ENCODE results near the gene DLGAP1. TPM values are rescaled to one million over a fixed set of nuclear protein-coding genes. Genes with fewer than 3 reads are reported as not detected.
A peak's percentile ranks its signal among the peaks of the same experiment; 100 is the strongest.

DLGAP1 gene
- total and polyA plus RNA-seq, 2 of the 4 experiments (the other 2 are of a cell fraction) = under 0.01 to 0.09 TPM

- H2BK20ac ChIP-seq (ENCODE audit: low read depth, low read length) = peak overlapping the region; percentile 6; the same call in 1 of the 2 replicates
- H2AFZ ChIP-seq (replicated peaks; ENCODE audit: low read length, poor library complexity) = no peak overlapping the region
- H4K8ac ChIP-seq (ENCODE audit: low read depth in 2 of 2, low read length in 2 of 2) = no peak overlapping the region
- H2AK5ac ChIP-seq (ENCODE audit: low read depth, low read length) = peak overlapping the region; percentile 32
- peaks cover 19% of the 10 kb centered on the region for H3K4me1 ChIP-seq (ENCODE audit: control insufficient read depth, insufficient read depth, low read length)
- no peak overlapping the region for H2BK5ac ChIP-seq (ENCODE audit: low read depth, low read length, poor library complexity, severe bottlenecking)
- DNase-seq = no peak
- no peak overlapping the region for H3K18ac ChIP-seq (ENCODE audit: low read depth, low read length)
- no peaks in the 10 kb centered on the region for H3K36me3 ChIP-seq (ENCODE audit: control insufficient read depth, insufficient read depth, low read length)
- intact Hi-C loops (cut with micrococcal nuclease) (no loop called here), in situ Hi-C loops (cut with MboI; ENCODE audit: low sequenced_read_pairs) (no loop called here), dilution Hi-C loops (cut with HindIII; ENCODE audit: low sequenced_read_pairs, unreplicated experiment) (no loop called here)
- no TSS peak for BruUV-seq (replicated peaks)
- H3K27me3 ChIP-seq (ENCODE audit: control insufficient read depth, insufficient read depth, low read length) = no peaks in the 10 kb centered on the region
- WGBS, 2 experiments (ENCODE audit: extremely low coverage in 2 of 2, insufficient read length in 1 of 2) = no CpG with 5 or more reads among the region's 4 CpGs
- no peak overlapping the region for H4K91ac ChIP-seq (ENCODE audit: insufficient read depth, low read depth, low read length)
- ChIA-PET CTCF (no interaction called here), POLR2A (ENCODE audit: unreplicated experiment) (no interaction called here)
- no peak for ATAC-seq (ENCODE audit: low read depth)
- H3K9me3 ChIP-seq (ENCODE audit: control insufficient read depth, insufficient read depth, low read length) = no peaks in the 10 kb centered on the region
- no peak overlapping the region for H3K9ac ChIP-seq (ENCODE audit: low read depth, low read length)
- H3K9me1 ChIP-seq (ENCODE audit: insufficient read depth, low read length) = peaks cover 9% of the 10 kb centered on the region; the same call in 1 of the 2 replicates
- TF ChIP-seq MAZ (IDR thresholded peaks at IDR 0.05; ENCODE audit: borderline replicate concordance, low read depth, low read length) (no peak), USF2 (IDR thresholded peaks at IDR 0.05; ENCODE audit: low read depth, low read length) (no peak), CHD1 (IDR thresholded peaks at IDR 0.05; ENCODE audit: low read depth, low read length) (no peak)
- TF ChIP-seq, protein P1, sequence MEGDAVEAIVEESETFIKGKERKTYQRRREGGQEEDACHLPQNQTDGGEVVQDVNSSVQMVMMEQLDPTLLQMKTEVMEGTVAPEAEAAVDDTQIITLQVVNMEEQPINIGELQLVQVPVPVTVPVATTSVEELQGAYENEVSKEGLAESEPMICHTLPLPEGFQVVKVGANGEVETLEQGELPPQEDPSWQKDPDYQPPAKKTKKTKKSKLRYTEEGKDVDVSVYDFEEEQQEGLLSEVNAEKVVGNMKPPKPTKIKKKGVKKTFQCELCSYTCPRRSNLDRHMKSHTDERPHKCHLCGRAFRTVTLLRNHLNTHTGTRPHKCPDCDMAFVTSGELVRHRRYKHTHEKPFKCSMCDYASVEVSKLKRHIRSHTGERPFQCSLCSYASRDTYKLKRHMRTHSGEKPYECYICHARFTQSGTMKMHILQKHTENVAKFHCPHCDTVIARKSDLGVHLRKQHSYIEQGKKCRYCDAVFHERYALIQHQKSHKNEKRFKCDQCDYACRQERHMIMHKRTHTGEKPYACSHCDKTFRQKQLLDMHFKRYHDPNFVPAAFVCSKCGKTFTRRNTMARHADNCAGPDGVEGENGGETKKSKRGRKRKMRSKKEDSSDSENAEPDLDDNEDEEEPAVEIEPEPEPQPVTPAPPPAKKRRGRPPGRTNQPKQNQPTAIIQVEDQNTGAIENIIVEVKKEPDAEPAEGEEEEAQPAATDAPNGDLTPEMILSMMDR (conservative IDR thresholded peaks at IDR 0.05; ENCODE audit: low read depth, low read length) = no peak
- no peak overlapping the region for H3K14ac ChIP-seq (replicated peaks; ENCODE audit: low read depth, low read length)
- no peak overlapping the region for H3K23ac ChIP-seq (ENCODE audit: low read depth, low read length)
- H2BK120ac ChIP-seq (ENCODE audit: low read depth, low read length) = peak overlapping the region; percentile 8; the same call in 1 of the 2 replicates
- no peak overlapping the region for H3K4me2 ChIP-seq (ENCODE audit: low read depth, low read length)
- 0 out of 4 replicates have a peak, but pooled peaks cover 0 to 3% of the 10 kb centered on the region in 2 experiments for H3K79me1 ChIP-seq (ENCODE audit: low read depth in 1 of 2, low read length in 2 of 2)
- no peak overlapping the region for H3K4me3 ChIP-seq (ENCODE audit: insufficient read depth, low read depth, low read length)
- H2AK9ac ChIP-seq (replicated peaks; ENCODE audit: low read depth, low read length, poor library complexity) = peak overlapping the region; percentile 66
- no peak overlapping the region for H3K4ac ChIP-seq (ENCODE audit: low read depth, low read length)
- H4K20me1 ChIP-seq (ENCODE audit: insufficient read depth, low read length) = no peaks in the 10 kb centered on the region
- H3K56ac ChIP-seq (ENCODE audit: extremely low read depth, insufficient read depth, low read length) = no peak overlapping the region
- H2BK15ac ChIP-seq (ENCODE audit: low read depth, low read length) = peak overlapping the region; percentile 59; the same call in 1 of the 3 replicates
- no peak overlapping the region for H3K27ac ChIP-seq (ENCODE audit: insufficient read depth, low read length)
- no peak overlapping the region for H4K5ac ChIP-seq (ENCODE audit: low read depth, low read length)
Measured at GRCh38 chr18:3647636-3648035, 807.5 kb downstream of the DLGAP1 start.
